Activated CD4-positive, alpha-beta T cell treated with anti-CD3 and anti-CD28 coated beads for 1 hour (primary cell): ENCODE results near the gene SETD2.

ENCODE experiments used
- DNase-seq: peaks from one replicate; pipeline ENCODE4 v3.0.0-alpha.2; 2020

Gene SETD2

DNA sequence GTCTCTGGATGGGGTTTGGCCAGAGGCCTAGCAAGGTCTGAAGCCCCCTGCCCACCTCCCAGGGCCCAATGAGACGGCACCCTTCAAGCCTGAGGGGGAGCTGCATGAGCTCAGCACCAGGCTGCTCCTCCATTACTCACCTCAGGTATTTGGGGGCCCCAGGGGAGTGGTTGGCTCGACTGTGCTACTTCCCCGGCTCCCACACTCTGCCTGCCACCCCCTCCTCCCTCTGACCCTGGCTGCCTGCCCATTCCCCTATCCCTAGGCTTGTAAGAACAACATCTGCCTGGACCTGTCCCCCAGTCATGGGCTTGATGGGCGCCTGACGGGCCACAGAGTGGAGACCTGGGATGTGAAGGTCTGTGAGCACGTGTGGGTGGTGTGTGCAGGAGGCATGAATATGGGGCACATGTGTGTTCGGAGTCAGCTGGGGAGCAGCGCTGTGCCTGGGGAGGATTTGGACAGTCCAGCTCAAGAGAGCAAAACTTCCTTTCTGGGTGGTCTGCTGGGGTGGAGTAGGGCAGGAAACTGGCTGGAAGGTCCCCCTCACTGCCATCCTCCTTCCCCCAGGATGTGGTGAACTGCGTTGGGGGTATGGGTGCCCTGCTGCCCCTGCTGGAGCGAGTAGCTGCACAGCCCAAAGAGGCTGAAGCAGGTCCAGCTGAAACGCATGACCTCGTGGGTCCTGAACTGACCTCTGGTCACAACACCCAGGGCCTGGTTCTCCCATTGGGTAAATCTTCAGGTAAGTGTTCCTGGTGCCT lies 167.0 kb downstream of the SETD2 start:
- no peak for DNase-seq

GRCh38 chr3:46995901-46996562 lies 167.9 kb downstream of the SETD2 start:
- DNase-seq: no peak

DNA sequence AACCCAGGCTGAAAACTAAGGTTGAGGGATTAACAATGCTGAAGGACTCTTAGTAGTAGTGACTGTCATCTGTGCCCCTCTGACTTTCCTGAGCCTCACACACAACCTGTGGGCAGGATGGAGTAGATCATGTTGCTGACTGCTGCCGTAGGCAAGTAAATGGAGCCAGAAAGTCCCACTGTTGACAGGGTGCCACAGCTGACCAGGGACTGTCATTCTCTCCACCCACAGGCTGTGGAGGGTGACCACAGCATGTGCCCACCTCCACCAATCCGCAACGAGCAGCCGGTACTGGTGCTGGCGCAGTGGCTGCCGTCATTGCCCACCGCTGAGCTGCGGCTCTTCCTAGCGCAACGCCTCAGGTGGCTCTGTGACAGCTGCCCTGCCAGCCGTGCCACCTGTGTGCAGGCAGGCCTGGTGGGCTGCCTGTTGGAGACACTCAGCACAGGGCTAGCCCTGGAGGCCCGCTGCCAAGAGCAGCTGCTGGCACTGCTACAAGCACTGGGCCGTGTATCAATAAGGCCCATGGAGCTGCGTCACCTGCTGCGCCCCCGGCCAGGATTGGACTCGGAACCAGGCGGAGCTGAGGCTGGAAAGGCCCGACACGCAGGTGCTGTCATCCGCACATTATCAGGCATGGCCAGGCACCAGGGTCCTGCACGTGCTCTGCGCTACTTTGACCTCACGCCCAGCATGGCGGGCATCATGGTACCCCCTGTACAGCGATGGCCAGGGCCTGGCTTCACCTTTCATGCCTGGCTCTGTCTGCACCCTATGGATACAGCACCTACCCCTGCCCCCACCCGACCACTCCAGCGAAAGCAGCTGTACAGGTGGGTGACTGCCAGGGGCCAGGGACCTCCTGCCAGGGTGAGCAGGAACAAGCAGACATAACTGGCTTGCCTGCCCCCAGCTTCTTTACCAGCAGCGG lies 168.8 kb downstream of the SETD2 start:
- DNase-seq: no peak

DNA sequence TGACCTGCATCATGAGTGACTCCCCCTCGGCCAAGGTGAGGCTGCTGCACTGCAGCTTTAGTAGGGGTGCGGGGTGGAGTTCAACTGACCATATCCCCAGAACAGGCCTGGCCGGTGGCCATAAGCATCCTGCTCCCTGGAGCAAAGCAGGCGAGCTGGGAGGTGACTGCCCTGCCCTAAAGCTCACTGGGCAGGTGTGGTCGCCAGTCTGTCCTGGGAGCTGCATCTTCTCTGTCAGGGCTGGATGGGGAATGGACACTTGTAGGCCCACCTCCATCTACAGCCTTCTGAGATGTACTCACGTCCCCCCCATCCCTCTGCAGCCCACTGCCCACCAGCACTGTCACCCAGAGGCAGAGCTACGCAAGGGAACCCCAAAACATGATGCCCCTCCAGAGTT lies 169.9 kb downstream of the SETD2 start:
- no peak for DNase-seq

DNA sequence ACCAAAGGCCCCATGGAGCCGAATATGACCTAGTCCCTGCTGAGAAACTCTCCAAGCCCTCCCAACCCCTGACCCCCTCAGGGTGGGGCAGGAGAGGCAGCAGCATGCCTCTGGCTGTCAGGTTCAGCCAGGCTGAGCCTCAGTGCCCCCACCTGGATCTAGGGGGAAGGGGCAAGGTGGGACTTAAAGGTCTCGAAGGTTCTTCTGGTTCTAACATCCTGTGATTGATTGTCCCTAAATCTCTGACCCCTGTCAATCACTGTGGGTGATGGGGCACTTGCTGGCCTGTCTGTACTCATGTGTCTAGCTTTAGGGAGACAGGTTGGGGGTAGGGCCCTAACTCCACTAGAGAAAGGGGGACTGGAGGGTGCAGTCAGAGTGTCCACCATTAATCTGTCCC lies 170.6 kb downstream of the SETD2 start:
- no peak for DNase-seq

DNA sequence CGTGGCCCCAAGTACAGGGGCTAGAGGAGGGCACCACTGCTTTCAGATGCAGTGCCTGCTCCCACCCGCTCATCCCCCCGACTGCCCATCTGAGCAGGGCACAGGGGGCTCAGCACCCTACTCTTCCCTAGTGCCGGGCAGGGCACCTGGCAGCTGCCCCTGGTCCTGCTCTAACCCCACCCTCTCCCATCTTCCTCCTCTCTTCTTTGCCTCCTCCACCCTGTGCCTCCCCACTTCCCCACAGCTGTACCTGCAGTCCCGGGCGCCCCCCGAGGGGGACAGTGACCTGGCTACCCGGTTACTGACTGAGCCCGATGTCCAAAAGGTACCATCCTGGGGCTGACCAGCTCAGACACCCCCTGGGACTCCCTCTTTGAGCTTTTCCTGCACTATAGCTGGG lies 171.7 kb downstream of the SETD2 start:
- no peak for DNase-seq

DNA sequence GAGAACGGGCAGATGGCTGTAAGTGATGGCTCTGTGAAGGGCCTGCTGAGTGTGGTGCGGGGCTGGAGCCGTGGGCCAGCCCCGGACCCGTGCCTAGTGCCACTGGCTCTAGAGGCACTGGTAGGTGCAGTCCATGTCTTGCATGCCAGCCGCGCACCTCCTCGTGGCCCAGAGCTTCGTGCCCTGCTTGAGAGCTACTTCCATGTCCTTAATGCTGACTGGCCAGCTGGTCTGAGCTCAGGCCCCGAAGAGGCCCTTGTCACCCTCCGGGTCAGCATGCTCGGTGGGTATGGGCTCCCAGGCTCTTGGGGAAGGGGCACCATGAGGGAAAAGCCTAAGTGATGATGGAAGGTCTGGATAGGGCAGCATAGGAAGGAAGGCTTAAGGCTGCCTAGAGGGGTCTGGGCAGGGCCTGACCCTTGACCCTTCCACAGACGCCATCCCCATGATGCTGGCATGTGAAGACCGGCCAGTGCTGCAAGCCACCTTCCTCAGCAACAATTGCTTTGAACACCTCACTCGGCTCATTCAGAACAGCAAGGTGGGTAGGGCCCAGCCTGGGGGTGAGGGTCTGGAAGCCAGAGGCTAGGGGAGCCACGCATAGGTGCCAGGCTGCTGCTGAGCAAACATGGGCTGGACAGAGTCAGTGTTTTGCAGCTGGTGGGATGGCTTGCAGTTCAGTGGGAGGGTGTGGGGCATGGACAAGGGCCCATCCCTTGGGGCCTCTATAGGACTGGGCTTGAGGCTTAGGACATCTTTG lies 172.3 kb downstream of the SETD2 start:
- no peak for DNase-seq

- DNase-seq: no peak
These were observed 173.1 kb downstream of the SETD2 start for GRCh38 chr3:46990573-46991374.

DNA sequence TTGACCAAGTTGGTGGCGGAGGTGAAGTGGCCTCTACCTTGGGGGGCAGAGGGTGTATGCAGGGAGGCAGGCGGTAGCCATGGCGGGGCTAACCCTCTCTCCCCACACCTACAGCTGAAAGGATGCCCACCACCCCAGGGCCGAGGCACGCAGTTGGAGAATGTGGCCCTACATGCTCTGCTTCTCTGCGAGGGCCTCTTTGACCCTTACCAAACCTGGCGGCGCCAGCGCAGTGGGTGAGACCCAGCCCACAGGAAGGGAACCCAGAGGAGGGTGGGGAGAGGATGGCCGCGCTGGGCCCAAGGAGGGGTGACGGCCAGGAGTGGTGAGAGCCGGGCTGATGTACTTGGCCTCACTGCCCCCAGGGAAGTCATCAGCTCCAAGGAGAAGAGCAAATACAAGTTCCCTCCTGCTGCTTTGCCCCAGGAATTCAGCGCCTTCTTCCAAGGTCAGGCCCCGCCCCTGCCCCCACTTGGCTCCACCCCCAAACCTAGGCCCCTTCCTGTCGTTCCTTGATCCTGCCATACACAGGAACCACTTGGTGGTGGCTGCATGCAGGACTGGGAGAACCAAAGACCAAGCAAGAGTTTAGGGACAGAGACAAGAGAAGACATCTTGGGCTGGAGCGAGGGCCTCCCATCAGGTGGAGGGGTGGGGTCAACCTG lies 174.6 kb downstream of the SETD2 start:
- no peak for DNase-seq

- no peak for DNase-seq
These were observed 175.3 kb downstream of the SETD2 start for GRCh38 chr3:46988616-46989015.

- peak; percentile 77 for DNase-seq
These were observed 176.0 kb downstream of the SETD2 start for GRCh38 chr3:46987743-46988401.

DNA sequence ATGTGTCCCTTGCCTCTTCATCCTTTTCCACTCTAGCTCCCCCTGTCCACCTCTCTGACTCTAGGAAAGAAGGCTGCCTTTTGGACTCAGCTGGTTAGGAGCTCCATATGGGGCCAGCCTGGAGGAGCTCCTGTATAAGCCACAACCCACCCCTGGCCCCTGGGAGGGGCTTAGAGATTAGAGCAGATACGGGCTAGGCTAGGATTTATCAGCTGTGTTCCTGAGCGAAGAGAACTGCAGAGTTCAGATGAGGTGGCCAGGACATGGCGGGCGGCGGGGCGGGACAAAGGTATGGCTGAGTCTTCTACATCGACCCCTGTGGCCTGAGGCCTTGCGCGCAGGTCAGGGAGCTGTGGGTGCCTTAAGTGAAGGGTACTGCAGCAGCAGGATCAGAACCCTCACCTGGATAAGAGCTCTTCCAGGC lies 176.6 kb downstream of the SETD2 start:
- DNase-seq: no peak

GRCh38 chr3:46986782-46987310 lies 177.1 kb downstream of the SETD2 start:
- no peak for DNase-seq

GRCh38 chr3:46986055-46986730 lies 177.7 kb downstream of the SETD2 start:
- no peak for DNase-seq

- no peak for DNase-seq
These were observed 178.3 kb downstream of the SETD2 start for GRCh38 chr3:46985588-46985987.

- DNase-seq: no peak
These were observed 179.1 kb downstream of the SETD2 start for GRCh38 chr3:46984591-46985459.

- no peak for DNase-seq
These were observed 181.4 kb downstream of the SETD2 start for GRCh38 chr3:46982546-46982945.

GRCh38 chr3:46981932-46982471 lies 181.9 kb downstream of the SETD2 start:
- no peak for DNase-seq
